ENCODE data around the gene ADA. TPM values are rescaled to one million over a fixed set of nuclear protein-coding genes. Genes with fewer than 3 reads are reported as not detected.
"Not testable (repeated sequence)": the region's sequence is repeated elsewhere in the genome, so short reads cannot be mapped to it uniquely, and the experiment has no call there.

The ADA gene
- total RNA-seq, 1 donor from 2014 or later: 11.1 TPM

GRCh38 chr20:44678990-44679611 is 27.6 kb upstream of the ADA start:
- no peak for DNase-seq (ENCODE audit: low read depth in 2 of 2)

GRCh38 chr20:44678242-44678641 is 26.7 kb upstream of the ADA start:
- DNase-seq (ENCODE audit: low read depth in 2 of 2): no peak

- DNase-seq (ENCODE audit: low read depth in 2 of 2): not testable (repeated sequence)
Measured at GRCh38 chr20:44672318-44672902, 20.9 kb upstream of the ADA start.

GRCh38 chr20:44671541-44671940 is 20.0 kb upstream of the ADA start:
- not testable (repeated sequence) for DNase-seq (ENCODE audit: low read depth in 2 of 2)

- DNase-seq (ENCODE audit: low read depth in 2 of 2): peak in 1 of 2 donors; percentile 34
Measured at GRCh38 chr20:44670851-44671250, 19.4 kb upstream of the ADA start.

- DNase-seq (ENCODE audit: low read depth in 2 of 2): no peak
Measured at GRCh38 chr20:44666066-44666465, 14.6 kb upstream of the ADA start.

- DNase-seq (ENCODE audit: low read depth in 2 of 2): no peak
Measured at GRCh38 chr20:44664131-44664530, 12.6 kb upstream of the ADA start.

- no peak for DNase-seq (ENCODE audit: low read depth in 2 of 2)
Measured at GRCh38 chr20:44662261-44662660, 10.8 kb upstream of the ADA start.

GRCh38 chr20:44660581-44660980 is 9.1 kb upstream of the ADA start:
- DNase-seq (ENCODE audit: low read depth in 2 of 2): no peak

- no peak for DNase-seq (ENCODE audit: low read depth in 2 of 2)
Measured at GRCh38 chr20:44659931-44660330, 8.4 kb upstream of the ADA start.

GRCh38 chr20:44658810-44659209 is 7.3 kb upstream of the ADA start:
- no peak for DNase-seq (ENCODE audit: low read depth in 2 of 2)

- DNase-seq (ENCODE audit: low read depth in 2 of 2): no peak
Measured at GRCh38 chr20:44657875-44658274, 6.4 kb upstream of the ADA start.

- no peak for DNase-seq (ENCODE audit: low read depth in 2 of 2)
Measured at GRCh38 chr20:44656448-44656847, 4.9 kb upstream of the ADA start.

GRCh38 chr20:44654210-44654609 is 2.7 kb upstream of the ADA start:
- DNase-seq (ENCODE audit: low read depth in 2 of 2): not testable (repeated sequence)

GRCh38 chr20:44653546-44653945 is 2.0 kb upstream of the ADA start:
- no peak for DNase-seq (ENCODE audit: low read depth in 2 of 2)

- no peak for DNase-seq (ENCODE audit: low read depth in 2 of 2)
Measured at GRCh38 chr20:44651434-44651683, 140 bp downstream of the ADA start.

GRCh38 chr20:44650771-44651433 is 597 bp downstream of the ADA start:
- DNase-seq (ENCODE audit: low read depth in 2 of 2): peak; percentile 16 to 28

GRCh38 chr20:44649976-44650375 is 1.5 kb downstream of the ADA start:
- DNase-seq (ENCODE audit: low read depth in 2 of 2): no peak

GRCh38 chr20:44649126-44649525 is 2.4 kb downstream of the ADA start:
- no peak for DNase-seq (ENCODE audit: low read depth in 2 of 2)

- DNase-seq (ENCODE audit: low read depth in 2 of 2): no peak
Measured at GRCh38 chr20:44648579-44648978, 2.9 kb downstream of the ADA start.

- no peak for DNase-seq (ENCODE audit: low read depth in 2 of 2)
Measured at GRCh38 chr20:44648068-44648467, 3.4 kb downstream of the ADA start.

- DNase-seq (ENCODE audit: low read depth in 2 of 2): peak; percentile 52 to 84
Measured at GRCh38 chr20:44646641-44647274, 4.7 kb downstream of the ADA start.
